IPS-NIHi7 (cell line): ENCODE measurements around the gene SSX7.
"Not testable (repeated sequence)": the region's sequence is repeated elsewhere in the genome, so short reads cannot be mapped to it uniquely, and the experiment has no call there.

ENCODE experiments used
- DNase-seq: peaks from one replicate; pipeline ENCODE4 v3.0.0; 2012; ENCODE audit warnings: mixed read lengths; ENCODE audit errors: extremely low spot score

Gene SSX7, protein sequence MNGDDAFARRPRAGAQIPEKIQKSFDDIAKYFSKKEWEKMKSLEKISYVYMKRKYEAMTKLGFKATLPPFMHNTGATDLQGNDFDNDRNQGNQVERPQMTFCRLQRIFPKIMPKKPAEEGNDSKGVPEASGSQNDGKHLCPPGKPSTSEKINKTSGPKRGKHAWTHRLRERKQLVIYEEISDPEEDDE

DNA sequence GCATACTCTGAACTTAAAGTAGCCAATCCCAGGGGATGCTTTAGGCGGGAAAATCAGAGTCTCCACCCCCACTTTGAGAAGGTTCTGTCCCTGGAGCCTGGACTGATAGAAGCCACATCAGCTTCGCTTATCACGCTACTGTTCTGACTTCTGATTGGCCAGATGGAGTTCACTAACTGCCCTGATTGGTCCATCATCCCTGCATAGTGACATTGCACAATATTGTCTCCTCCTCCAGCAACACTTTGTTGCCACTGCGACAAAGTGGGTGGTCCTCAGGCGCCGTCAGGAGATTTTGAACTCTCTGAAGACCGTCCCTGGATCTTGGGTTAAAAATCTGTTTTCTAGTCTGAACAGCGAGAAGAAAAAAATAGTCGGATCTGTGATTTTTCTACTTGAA lies at the start of gene SSX7:
Gene SSX7, minus strand, starts transcription at position 101 of the 400 bp plus-strand sequence. CDS start 1,428 bp downstream, outside the sequence.
- DNase-seq, result not testable (repeated sequence)

DNA sequence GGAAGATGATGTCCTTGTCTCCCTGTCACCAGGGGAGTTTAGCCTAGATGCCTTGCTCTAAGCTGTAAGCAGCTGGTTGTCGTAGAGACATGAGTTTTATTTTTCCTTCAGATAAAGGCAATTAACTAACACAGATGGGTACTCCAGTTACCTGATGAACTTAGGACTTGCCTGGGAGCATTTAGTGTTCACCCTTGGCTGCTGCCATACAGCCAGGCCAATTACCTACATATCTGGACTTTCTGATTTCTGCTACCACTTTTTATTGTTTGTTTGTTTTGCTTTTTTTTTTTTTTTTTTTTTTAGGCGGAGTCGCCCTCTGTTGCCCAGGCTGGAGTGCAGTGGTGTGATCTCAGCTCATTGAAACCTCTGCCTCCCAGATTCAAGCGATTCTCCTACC lies 37.3 kb upstream of the SSX7 start:
- not testable (repeated sequence) for DNase-seq

DNA sequence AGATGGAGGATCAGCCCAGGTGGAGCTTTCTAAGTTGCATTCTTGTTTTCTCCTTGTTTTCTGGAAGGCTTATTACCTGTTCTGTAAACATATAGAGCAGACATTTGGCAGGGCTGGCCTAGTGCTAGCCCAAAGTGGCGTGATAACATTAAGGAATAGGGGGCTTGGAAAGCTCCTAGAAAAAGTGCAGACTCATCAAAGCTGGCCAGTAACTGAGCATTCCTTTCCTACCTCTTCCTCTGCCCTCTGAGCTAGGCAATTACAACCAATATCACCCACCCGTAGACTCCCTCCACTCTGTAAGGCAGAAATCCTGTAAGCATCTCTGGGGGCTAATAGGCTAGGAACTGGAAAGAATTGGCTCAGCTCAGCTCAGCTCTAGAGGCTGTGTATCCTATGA lies 7.5 kb upstream of the SSX7 start:
- DNase-seq, result not testable (repeated sequence)

DNA sequence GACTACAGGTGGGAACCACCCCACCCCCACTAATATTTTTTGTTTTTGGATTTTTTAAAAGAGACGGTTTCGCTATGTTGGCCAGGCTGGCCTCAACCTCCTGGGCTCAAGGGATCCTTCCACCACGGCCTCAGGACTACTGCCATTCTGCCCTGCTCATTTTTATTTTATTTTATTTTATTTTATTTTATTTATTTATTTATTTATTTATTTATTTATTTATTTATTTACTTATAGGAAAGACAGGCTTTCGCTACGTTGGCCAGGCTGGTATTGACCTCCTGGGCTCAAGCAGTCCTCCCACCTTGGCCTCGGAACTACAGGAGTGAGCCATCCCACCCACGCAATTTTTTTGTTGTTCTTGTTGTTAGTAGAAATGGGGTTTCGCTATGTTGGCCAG lies 775 bp upstream of the SSX7 start:
- DNase-seq, result not testable (repeated sequence)

DNA sequence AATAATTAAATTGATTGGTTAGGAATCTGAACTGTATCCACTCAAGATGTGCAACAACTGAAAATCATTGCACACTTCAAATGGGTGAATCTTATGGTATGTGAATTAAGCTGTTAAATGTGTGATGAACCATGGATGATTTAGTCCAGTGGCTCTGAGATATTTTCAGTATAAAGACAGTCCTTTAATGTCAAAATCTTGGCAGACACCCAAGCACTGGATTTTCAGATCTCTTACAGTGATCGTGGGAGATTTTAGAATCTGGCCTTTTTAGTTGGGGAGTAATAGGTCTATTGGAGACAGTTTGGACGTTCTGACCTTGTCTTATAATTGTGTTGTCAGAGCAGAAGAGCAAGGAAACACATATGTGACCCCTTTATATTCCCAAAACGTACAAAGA lies 4.0 kb downstream of the SSX7 start:
- not testable (repeated sequence) for DNase-seq

DNA sequence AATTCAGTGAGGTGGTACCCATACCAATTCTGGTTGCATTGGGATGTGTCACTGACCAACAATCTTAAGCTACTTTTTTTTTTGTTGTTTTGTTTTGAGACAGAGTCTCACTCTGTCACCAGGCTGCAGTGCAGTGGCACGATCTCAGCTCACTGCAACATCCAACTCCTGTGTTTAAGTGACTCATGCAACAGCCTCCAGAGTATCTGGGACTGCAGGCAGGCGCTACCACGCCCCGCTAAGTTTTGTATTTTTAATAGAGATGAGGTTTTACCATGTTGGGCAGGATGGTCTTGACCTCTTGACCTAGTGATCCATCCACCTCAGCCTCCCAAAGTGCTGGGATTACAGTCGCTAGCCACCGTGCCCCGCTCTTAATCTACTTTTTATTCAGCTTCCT lies 5.7 kb downstream of the SSX7 start:
- not testable (repeated sequence) for DNase-seq

- not testable (repeated sequence) for DNase-seq
Measured at GRCh38 chrX:52628483-52628882, 26.2 kb downstream of the SSX7 start.

GRCh38 chrX:52620661-52621060 lies 34.0 kb downstream of the SSX7 start:
- not testable (repeated sequence) for DNase-seq

DNA sequence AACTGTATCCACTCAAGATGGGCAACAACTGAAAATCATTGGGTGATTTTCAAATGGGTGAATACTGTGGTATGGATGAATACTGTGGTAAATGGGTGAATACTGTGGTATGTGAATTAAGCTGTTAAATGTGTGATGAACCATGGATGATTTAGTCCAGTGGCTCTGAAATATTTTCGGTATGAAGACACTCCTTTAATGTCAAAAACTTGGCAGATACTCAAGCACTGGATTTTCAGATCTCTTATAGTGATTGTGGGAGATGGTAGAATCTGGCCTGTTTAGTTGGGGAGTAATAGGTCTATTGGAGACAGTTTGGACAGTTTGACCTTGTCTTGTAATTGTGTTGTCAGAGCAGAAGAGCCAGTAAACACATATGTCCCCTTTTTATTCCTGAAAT lies 45.7 kb downstream of the SSX7 start:
- no peak for DNase-seq

DNA sequence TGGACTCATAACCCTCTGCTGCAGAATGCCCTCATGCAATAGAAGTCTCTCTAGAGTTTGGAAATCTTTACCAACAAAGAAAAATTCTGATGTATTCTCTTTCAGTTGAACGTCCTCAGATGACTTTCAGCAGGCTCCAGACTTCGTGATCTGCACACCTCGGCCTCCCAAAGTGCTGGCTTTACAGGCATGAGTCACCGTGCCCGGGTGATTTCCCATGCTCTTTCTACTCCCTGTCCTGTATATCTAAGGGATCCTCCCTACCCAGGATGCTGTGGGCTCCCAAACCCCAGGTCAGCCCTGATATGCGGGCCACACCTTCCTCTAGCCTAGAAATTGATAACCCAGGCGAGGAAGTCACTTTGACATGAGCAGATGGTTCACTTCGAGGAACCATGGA lies 51.5 kb downstream of the SSX7 start:
- DNase-seq, result not testable (repeated sequence)

GRCh38 chrX:52598886-52599285 lies 55.8 kb downstream of the SSX7 start:
- no peak for DNase-seq

- DNase-seq, result no peak
Measured at GRCh38 chrX:52594658-52595057, 60.0 kb downstream of the SSX7 start.
